CD4-positive, CD25-positive, alpha-beta regulatory T cell (primary cell): ENCODE data around the gene EDC3. TPM values are rescaled to one million over a fixed set of nuclear protein-coding genes. Genes with fewer than 3 reads are reported as not detected.

ENCODE experiments used
- ATAC-seq, 2 donors: fragments of 150-1000 bp; cut with Tn5 transposase; one replicate each; pipeline ENCODE4 v1.10.0; 2021; ENCODE audit warnings: low read depth in 2 of 2, moderate number of reproducible peaks in 2 of 2, moderate library complexity in 1 of 2
- DNase-seq, 3 donors: peaks; one replicate each; pipeline versions ENCODE4 v3.0.0 to v3.0.0-alpha.2; 2012 to 2022; ENCODE audit warnings: mixed read lengths in 1 of 3
- H3K27ac ChIP-seq: one replicate; pipeline ENCODE4 v1.7.0; 2013; ENCODE audit warnings: mild to moderate bottlenecking, low read length; ENCODE audit not compliant: insufficient read depth, poor library complexity, severe bottlenecking
- H3K27me3 ChIP-seq: one replicate; pipeline ENCODE4 v1.7.0; 2013; ENCODE audit warnings: low read length; ENCODE audit not compliant: control insufficient read depth, insufficient read depth
- H3K36me3 ChIP-seq: one replicate; pipeline ENCODE4 v1.7.0; 2013; ENCODE audit warnings: mild to moderate bottlenecking, low read length, moderate library complexity; ENCODE audit not compliant: control insufficient read depth, insufficient read depth
- H3K4me1 ChIP-seq: 2 replicates; pipeline ENCODE4 v1.7.0; 2013; ENCODE audit warnings: mild to moderate bottlenecking, low read length; ENCODE audit not compliant: insufficient read depth, control insufficient read depth, poor library complexity, severe bottlenecking
- H3K4me3 ChIP-seq: one replicate; pipeline ENCODE4 v1.7.0; 2013; ENCODE audit warnings: low read depth, mild to moderate bottlenecking, low read length, moderate library complexity
- H3K9me3 ChIP-seq, 2 experiments: 1 replicate in 1 of 2; 2 replicates in 1 of 2; pipeline ENCODE4 v1.7.0; 2013; ENCODE audit warnings: low read length in 2 of 2, mild to moderate bottlenecking in 1 of 2, moderate library complexity in 1 of 2; ENCODE audit not compliant: control insufficient read depth in 2 of 2
- H3K27ac Mint-ChIP-seq, 3 donors: one replicate each; pipeline ENCODE4 v1.8.0; 2020 to 2022; ENCODE audit warnings: mild to moderate bottlenecking in 3 of 3, mixed read lengths in 3 of 3, moderate library complexity in 2 of 3
- H3K27me3 Mint-ChIP-seq: one replicate; pipeline ENCODE4 v1.8.0; 2022; ENCODE audit warnings: mild to moderate bottlenecking, mixed read lengths
- H3K36me3 Mint-ChIP-seq: one replicate; pipeline ENCODE4 v1.8.0; 2020; ENCODE audit warnings: mixed read lengths
- H3K4me1 Mint-ChIP-seq, 4 donors: one replicate each; pipeline ENCODE4 v1.8.0; 2020 to 2022; ENCODE audit warnings: mixed read lengths in 4 of 4, mild to moderate bottlenecking in 1 of 4
- H3K4me3 Mint-ChIP-seq, 4 donors: one replicate each; pipeline ENCODE4 v1.8.0; 2020 to 2022; ENCODE audit warnings: mild to moderate bottlenecking in 4 of 4, mixed read lengths in 4 of 4, moderate library complexity in 3 of 4
- H3K9me3 Mint-ChIP-seq, 7 donors: one replicate each; pipeline ENCODE4 v1.8.0; 2020 to 2022; ENCODE audit warnings: mixed read lengths in 7 of 7, mild to moderate bottlenecking in 3 of 7, moderate library complexity in 2 of 7
- polyA plus RNA-seq, 4 donors: library from polyadenylated mRNA; unstranded; fragments of 300-500 nt; fragmentation: Illumina TruSeq; gene quantifications; one replicate each; pipeline ENCODE4 v1.2.3, GENCODE V29; 2021
- total RNA-seq: library from RNA; stranded (reverse); gene quantifications from one replicate; pipeline ENCODE4 v1.2.3, GENCODE V29; 2022

Gene EDC3
- total and polyA plus RNA-seq, 5 donors from 2014 or later, result 22.2 to 30.2 (median 25.9) TPM

DNA sequence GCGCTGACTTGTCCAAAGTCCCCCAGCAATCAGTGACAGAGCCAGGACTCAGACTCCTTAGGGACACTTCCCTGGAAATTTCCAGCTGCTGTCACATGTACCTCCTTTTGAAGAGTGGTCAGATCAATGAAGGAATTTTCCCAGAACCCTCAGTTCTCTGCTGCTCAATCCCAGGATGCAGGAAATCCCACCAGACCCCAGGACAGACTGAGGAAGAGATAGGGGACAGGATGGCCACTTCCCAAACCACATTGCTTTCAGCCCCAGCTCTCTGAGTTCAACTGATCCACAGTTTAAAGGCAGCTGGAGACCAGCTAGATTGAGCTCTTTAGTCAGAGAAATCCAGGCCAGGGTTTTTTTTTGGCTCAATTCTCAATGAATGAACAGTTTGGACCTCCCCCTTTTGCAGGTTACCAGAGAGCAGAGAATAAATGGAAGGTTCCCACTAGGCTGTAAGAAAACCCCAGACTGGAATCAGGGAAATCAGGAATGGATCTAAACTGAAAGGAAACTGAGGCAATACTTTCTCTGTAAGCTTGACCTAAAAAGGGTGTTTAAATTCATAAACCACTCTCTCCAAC lies 28.0 kb upstream of the EDC3 start:
- H3K36me3 ChIP-seq, result no peaks in the 10 kb centered on the region
- H3K9me3 Mint-ChIP-seq, result no peaks in the 10 kb centered on the region
- no peaks in the 10 kb centered on the region for H3K9me3 ChIP-seq
- no peaks in the 10 kb centered on the region for H3K36me3 Mint-ChIP-seq
- H3K4me1 Mint-ChIP-seq, result peaks cover 0 to 15% (median 4%) of the 10 kb centered on the region in 4 donors
- no peak overlapping the region for H3K4me3 ChIP-seq
- no peak for ATAC-seq
- H3K27me3 Mint-ChIP-seq, result peaks cover 39% of the 10 kb centered on the region
- no peaks in the 10 kb centered on the region for H3K27me3 ChIP-seq
- peak overlapping the region in 2 of 4 donors; percentile 12 to 52 for H3K4me3 Mint-ChIP-seq
- peaks cover 11% of the 10 kb centered on the region for H3K4me1 ChIP-seq
- H3K27ac ChIP-seq, result no peak overlapping the region
- no peak overlapping the region for H3K27ac Mint-ChIP-seq
- peak in 2 of 3 donors; percentile 29 to 53 for DNase-seq

DNA sequence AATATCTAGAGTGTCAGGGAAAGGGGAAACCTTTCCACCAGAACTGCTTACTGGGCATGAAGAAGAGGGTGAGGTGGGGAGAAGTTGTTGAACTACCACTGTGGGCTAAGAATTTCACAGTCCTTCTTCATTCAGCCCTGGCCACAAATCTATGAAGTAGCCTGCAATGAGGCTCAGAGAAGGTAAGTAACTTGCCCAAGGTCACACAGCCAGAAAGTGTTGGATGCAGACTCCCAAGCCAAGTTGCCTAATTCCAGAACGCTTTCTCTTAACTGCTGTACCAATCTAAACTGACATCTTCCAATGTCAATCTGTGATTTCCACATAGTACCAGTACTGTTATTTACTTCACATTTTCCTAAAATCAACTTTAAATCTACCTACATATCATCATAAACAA lies 27.4 kb upstream of the EDC3 start:
- Histone ChIP-seq H3K27ac (no peak overlapping the region), H3K36me3 (no peaks in the 10 kb centered on the region), H3K9me3 (no peaks in the 10 kb centered on the region), H3K27me3 (no peaks in the 10 kb centered on the region), H3K4me1 (peaks cover 11% of the 10 kb centered on the region), H3K4me3 (no peak overlapping the region)
- peak overlapping the region in 1 of 4 donors; percentile 19 for H3K4me3 Mint-ChIP-seq
- ATAC-seq (no peak), DNase-seq (no peak)
- H3K9me3 Mint-ChIP-seq, result no peaks in the 10 kb centered on the region
- no peak overlapping the region for H3K27ac Mint-ChIP-seq
- peaks cover 39% of the 10 kb centered on the region for H3K27me3 Mint-ChIP-seq
- no peaks in the 10 kb centered on the region for H3K36me3 Mint-ChIP-seq
- H3K4me1 Mint-ChIP-seq, result peaks cover 0 to 15% (median 4%) of the 10 kb centered on the region in 4 donors

GRCh38 chr15:74722591-74722990 lies 26.8 kb upstream of the EDC3 start:
- Histone ChIP-seq H3K36me3 (no peaks in the 10 kb centered on the region), H3K4me1 (peaks cover 11% of the 10 kb centered on the region), H3K9me3 (no peaks in the 10 kb centered on the region), H3K4me3 (no peak overlapping the region), H3K27ac (no peak overlapping the region), H3K27me3 (no peaks in the 10 kb centered on the region)
- no peaks in the 10 kb centered on the region for H3K9me3 Mint-ChIP-seq
- H3K4me1 Mint-ChIP-seq, result peaks cover 0 to 13% (median 4%) of the 10 kb centered on the region in 4 donors
- H3K27me3 Mint-ChIP-seq, result peaks cover 39% of the 10 kb centered on the region
- ATAC-seq (no peak), DNase-seq (no peak)
- H3K4me3 Mint-ChIP-seq, result no peak overlapping the region
- H3K27ac Mint-ChIP-seq, result no peak overlapping the region
- no peaks in the 10 kb centered on the region for H3K36me3 Mint-ChIP-seq

DNA sequence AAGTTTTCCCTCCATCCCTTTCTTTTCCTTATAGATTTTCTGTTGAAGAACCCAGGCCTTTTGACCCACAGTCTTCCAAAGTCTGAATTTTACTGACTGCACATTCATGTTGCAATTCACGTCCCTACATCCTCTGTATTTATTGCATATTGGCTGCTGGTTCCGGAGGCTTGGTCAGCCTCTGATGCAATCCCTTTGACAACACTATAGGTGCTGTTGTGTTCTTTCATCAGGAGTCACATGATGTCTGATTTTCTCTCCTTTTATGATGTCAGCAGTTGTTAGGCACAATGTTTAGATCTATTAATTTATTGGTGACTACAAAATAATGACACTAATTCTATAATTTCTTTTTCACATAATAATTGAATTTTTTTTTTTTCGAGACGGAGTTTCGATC lies 20.8 kb upstream of the EDC3 start:
- no peak overlapping the region for H3K4me3 Mint-ChIP-seq
- H3K27ac Mint-ChIP-seq, result no peak overlapping the region

DNA sequence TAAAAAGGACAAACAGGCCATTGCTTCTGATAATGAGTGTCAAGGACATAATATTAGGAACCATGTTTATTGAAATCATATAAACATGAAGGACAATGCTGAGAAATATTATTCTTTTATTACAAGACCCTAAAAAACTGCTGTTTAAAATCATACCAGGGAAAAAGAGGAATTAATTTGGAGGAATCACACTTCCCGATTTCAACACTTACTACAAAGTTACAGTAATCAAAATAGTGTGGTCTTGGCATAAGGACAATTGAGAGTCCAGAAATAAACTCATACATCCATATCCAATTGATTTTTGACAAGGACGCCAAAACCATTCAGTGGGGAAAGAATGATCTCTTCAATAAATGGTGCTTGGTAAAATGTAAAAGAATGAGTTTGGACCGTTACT lies 16.5 kb upstream of the EDC3 start:
- Mint-ChIP-seq H3K9me3 (peaks cover 0 to 1% (median 0%) of the 10 kb centered on the region in 7 donors), H3K27ac (no peak overlapping the region), H3K4me3 (no peak overlapping the region), H3K36me3 (no peaks in the 10 kb centered on the region), H3K27me3 (peaks cover 34% of the 10 kb centered on the region), H3K4me1 (peaks cover 0 to 5% (median 4%) of the 10 kb centered on the region in 4 donors)
- Histone ChIP-seq H3K27ac (no peak overlapping the region), H3K9me3 (no peaks in the 10 kb centered on the region), H3K36me3 (no peaks in the 10 kb centered on the region), H3K4me1 (no peaks in the 10 kb centered on the region), H3K27me3 (no peaks in the 10 kb centered on the region), H3K4me3 (no peak overlapping the region)
- ATAC-seq, result no peak
- no peak for DNase-seq

More for the DNA sequence above, 20.8 kb upstream of the EDC3 start:
- Histone ChIP-seq H3K9me3 (no peaks in the 10 kb centered on the region), H3K27ac (no peak overlapping the region), H3K4me3 (no peak overlapping the region), H3K27me3 (no peaks in the 10 kb centered on the region), H3K4me1 (no peaks in the 10 kb centered on the region), H3K36me3 (no peaks in the 10 kb centered on the region)
- no peak for DNase-seq
- H3K27me3 Mint-ChIP-seq, result peaks cover 17% of the 10 kb centered on the region
- H3K9me3 Mint-ChIP-seq, result peaks cover 0 to 1% (median 0%) of the 10 kb centered on the region in 7 donors
- no peaks in the 10 kb centered on the region for H3K4me1 Mint-ChIP-seq
- no peaks in the 10 kb centered on the region for H3K36me3 Mint-ChIP-seq
- no peak for ATAC-seq

DNA sequence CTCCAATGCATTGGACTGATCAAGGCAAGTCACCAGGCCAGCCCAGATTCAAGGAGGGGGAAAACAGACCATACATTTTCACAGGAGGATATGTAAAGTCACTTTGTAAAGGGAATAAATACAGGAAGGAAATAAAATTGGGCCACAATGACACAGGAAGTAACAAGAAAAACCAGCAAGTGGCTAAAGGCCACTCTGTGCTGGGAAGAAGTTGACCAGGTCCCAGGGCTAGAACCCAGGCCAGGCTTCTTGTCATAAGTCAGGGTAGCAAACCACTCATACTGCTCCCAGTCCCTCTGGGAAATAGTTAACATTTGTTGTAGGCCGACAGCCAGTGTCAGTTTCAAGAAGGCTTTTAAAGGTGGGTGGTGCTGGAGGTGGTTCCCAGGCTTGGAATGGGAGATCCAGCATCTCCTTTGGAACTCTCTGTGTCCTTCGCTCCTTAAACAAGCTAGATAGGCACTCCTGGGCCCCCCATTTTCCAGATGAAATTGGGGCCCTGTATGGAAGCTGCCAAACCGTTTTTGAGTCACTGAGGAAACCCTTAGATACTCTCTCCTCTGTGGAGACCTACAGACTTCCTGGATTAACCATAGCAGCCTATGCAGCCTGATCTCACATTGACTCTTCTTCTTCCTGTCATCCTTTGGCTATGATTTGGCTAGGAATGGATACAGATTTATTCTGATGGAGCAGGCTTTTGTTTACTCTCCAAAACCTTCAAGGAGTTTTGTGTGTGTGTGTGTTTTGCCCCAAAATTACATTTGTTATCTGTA lies 14.7 kb upstream of the EDC3 start:
- Histone ChIP-seq H3K36me3 (no peaks in the 10 kb centered on the region), H3K9me3 (no peaks in the 10 kb centered on the region), H3K4me3 (no peak overlapping the region), H3K4me1 (no peaks in the 10 kb centered on the region), H3K27me3 (peaks cover 2% of the 10 kb centered on the region), H3K27ac (no peak overlapping the region)
- no peak for DNase-seq
- no peaks in the 10 kb centered on the region for H3K36me3 Mint-ChIP-seq
- H3K9me3 Mint-ChIP-seq, result peaks cover 0 to 1% (median 0%) of the 10 kb centered on the region in 7 donors
- no peak overlapping the region for H3K4me3 Mint-ChIP-seq
- H3K4me1 Mint-ChIP-seq, result peaks cover 0 to 5% (median 4%) of the 10 kb centered on the region in 4 donors
- peak overlapping the region in 1 of 3 donors; percentile 74 for H3K27ac Mint-ChIP-seq
- peaks cover 40% of the 10 kb centered on the region for H3K27me3 Mint-ChIP-seq
- no peak for ATAC-seq

DNA sequence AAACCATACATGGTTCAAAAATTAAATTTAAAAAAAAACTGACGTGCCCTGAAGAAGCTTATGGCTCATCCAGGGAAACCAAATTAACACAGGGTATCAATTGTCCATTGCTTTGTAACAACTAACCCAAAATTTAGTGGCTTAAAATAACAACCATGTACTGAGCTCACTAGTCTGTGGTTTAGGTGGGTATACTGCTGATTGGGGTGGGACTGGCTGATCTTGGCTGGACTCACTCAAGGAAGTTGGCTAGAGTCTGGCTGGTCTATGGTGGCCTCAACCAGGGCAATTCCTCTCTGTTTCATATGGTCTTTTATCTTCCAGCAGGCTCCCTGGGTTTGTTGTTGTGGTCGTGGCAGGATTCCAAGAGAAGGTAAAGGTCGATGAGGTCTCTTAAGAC lies 14.1 kb upstream of the EDC3 start:
- H3K4me3 Mint-ChIP-seq, result no peak overlapping the region
- no peaks in the 10 kb centered on the region for H3K36me3 Mint-ChIP-seq
- peaks cover 0 to 5% (median 4%) of the 10 kb centered on the region in 4 donors for H3K4me1 Mint-ChIP-seq
- peak overlapping the region in 1 of 3 donors; percentile 74 for H3K27ac Mint-ChIP-seq
- Histone ChIP-seq H3K9me3 (no peaks in the 10 kb centered on the region), H3K4me3 (no peak overlapping the region), H3K27me3 (peaks cover 2% of the 10 kb centered on the region), H3K4me1 (no peaks in the 10 kb centered on the region), H3K27ac (no peak overlapping the region), H3K36me3 (no peaks in the 10 kb centered on the region)
- ATAC-seq (no peak), DNase-seq (no peak)
- H3K27me3 Mint-ChIP-seq, result peaks cover 46% of the 10 kb centered on the region
- H3K9me3 Mint-ChIP-seq, result peaks cover 0 to 1% (median 0%) of the 10 kb centered on the region in 7 donors
